ENCODE data around the gene HIGD2A. TPM values are rescaled to one million over a fixed set of nuclear protein-coding genes. Genes with fewer than 3 reads are reported as not detected.

Gene HIGD2A
- total and polyA plus RNA-seq, 2 experiments from 2014 or later: 67.7 to 194 TPM

GRCh38 chr5:176339304-176339703 is 49.2 kb upstream of the HIGD2A start:
- Histone ChIP-seq H2AFZ (no peak overlapping the region), H3K9me2 (ENCODE audit: insufficient read depth) (no peaks in the 10 kb centered on the region), H3K27me3 (ENCODE audit: insufficient read depth) (no peaks in the 10 kb centered on the region), H3K4me3 (no peak overlapping the region), H3F3A (replicated peaks; ENCODE audit: low read depth) (no peaks in the 10 kb centered on the region), H3K27ac (ENCODE audit: low read depth) (no peak overlapping the region), H3K79me2 (replicated peaks; ENCODE audit: insufficient read depth) (no peaks in the 10 kb centered on the region), H3K36me3 (ENCODE audit: insufficient read depth) (no peaks in the 10 kb centered on the region), H3K4me2 (no peak overlapping the region), H3K4me1 (ENCODE audit: insufficient read depth) (no peaks in the 10 kb centered on the region), H4K20me1 (replicated peaks; ENCODE audit: insufficient read depth) (no peaks in the 10 kb centered on the region)
- no peak for DNase-seq (ENCODE audit: low spot score)
- ATAC-seq: no peak
- peaks cover 2% of the 10 kb centered on the region for H3K27me3 Mint-ChIP-seq (ENCODE audit: insufficient read depth, low read depth, poor library complexity)
- H3K27ac Mint-ChIP-seq: no peak overlapping the region
- H3K4me3 Mint-ChIP-seq: no peak overlapping the region
- H3K9me3 Mint-ChIP-seq: no peaks in the 10 kb centered on the region
- peaks cover 13% of the 10 kb centered on the region for H3K36me3 Mint-ChIP-seq (ENCODE audit: low read depth)
- TF ChIP-seq CTCF (conservative IDR thresholded peaks at IDR 0.05; ENCODE audit: low read depth in 2 of 2) (no peak), EZH2 (IDR thresholded peaks at IDR 0.05; ENCODE audit: low read depth, unreplicated experiment) (no peak), ZNF114 (CRISPR knock-in tag; IDR thresholded peaks at IDR 0.05) (no peak), REST (IDR thresholded peaks at IDR 0.05; ENCODE audit: unreplicated experiment) (no peak)
- no peaks in the 10 kb centered on the region for H3K4me1 Mint-ChIP-seq

- H3K36me3 ChIP-seq (ENCODE audit: insufficient read depth): peaks cover 10% of the 10 kb centered on the region; the same call in 1 of the 2 replicates
- H3K4me3 ChIP-seq: no peak overlapping the region
- TF ChIP-seq ZNF331 (CRISPR knock-in tag; IDR thresholded peaks at IDR 0.05; ENCODE audit: low read depth): no peak
- no peak for TF ChIP-seq JUNB (IDR thresholded peaks at IDR 0.05; ENCODE audit: unreplicated experiment)
- TF ChIP-seq CREB1 (CRISPR knock-in tag; IDR thresholded peaks at IDR 0.05; ENCODE audit: low read depth): no peak
- no peak for TF ChIP-seq ETS1 (IDR thresholded peaks at IDR 0.05)
- H2AFZ ChIP-seq: no peak overlapping the region
- DNase-seq (ENCODE audit: low spot score) (no peak), ATAC-seq (no peak)
- no peak overlapping the region for H3K27ac ChIP-seq (ENCODE audit: low read depth)
- no peaks in the 10 kb centered on the region for H3K9me3 Mint-ChIP-seq
- no peaks in the 10 kb centered on the region; the same call in 1 of the 2 replicates for H4K20me1 ChIP-seq (replicated peaks; ENCODE audit: insufficient read depth)
- H3K27me3 Mint-ChIP-seq (ENCODE audit: insufficient read depth, low read depth, poor library complexity): peaks cover 2% of the 10 kb centered on the region
- H3F3A ChIP-seq (replicated peaks; ENCODE audit: low read depth): no peaks in the 10 kb centered on the region
- no peaks in the 10 kb centered on the region for H3K4me1 ChIP-seq (ENCODE audit: insufficient read depth)
- no peaks in the 10 kb centered on the region for H3K4me1 Mint-ChIP-seq
- H3K36me3 Mint-ChIP-seq (ENCODE audit: low read depth): peaks cover 19% of the 10 kb centered on the region
- H3K9me2 ChIP-seq (ENCODE audit: insufficient read depth): no peaks in the 10 kb centered on the region
- H3K79me2 ChIP-seq (replicated peaks; ENCODE audit: insufficient read depth): no peaks in the 10 kb centered on the region
- no peaks in the 10 kb centered on the region for H3K27me3 ChIP-seq (ENCODE audit: insufficient read depth)
- no peak overlapping the region for H3K4me2 ChIP-seq
- H3K27ac Mint-ChIP-seq: no peak overlapping the region
- no peak overlapping the region for H3K4me3 Mint-ChIP-seq
These were observed 47.0 kb upstream of the HIGD2A start for GRCh38 chr5:176341325-176342157.

Data from GM23338 (cell line).